ENCODE data around the gene SPTB.

Gene SPTB

DNA sequence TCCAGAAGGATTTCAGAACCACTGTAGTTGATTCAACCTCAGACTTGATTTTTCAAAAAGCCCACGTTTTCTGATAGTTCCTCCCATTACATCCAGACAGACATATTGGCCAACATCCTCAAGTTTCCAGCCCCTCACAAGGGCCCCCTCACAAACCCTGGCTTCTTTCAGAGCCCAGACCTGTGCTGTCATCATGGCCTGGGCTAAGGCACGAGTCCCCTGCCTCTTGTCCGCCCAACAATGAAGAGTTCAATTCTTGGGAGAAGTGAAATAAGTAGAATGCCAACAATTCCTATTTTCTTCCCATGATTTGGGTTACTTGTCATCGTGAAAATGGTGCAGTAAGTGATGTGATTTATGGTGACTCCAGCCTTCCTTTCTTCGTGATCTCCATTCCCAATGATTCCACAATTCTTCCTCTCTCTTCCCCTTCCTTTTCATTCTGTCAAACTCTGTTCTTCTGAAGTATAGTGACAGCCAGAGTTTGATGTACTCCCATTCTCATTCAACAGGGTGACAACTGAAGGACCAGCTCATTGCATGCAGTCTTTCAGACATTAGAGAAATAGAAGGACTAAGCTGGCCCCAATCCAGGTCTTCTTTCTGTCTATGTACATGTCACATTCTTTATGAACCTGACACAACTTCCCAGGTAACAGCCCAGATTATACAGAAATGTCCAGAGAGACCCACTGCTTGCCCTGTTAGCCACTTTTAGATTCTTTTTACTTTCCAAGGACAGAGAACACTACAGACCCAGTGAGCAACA, 29.2 kb downstream of the SPTB start:
- Histone ChIP-seq H4K20me1 (ENCODE audit: insufficient read depth, low read length) (no peaks in the 10 kb centered on the region), H3K27ac (ENCODE audit: low read length) (peak overlapping the region; percentile 82)

DNA sequence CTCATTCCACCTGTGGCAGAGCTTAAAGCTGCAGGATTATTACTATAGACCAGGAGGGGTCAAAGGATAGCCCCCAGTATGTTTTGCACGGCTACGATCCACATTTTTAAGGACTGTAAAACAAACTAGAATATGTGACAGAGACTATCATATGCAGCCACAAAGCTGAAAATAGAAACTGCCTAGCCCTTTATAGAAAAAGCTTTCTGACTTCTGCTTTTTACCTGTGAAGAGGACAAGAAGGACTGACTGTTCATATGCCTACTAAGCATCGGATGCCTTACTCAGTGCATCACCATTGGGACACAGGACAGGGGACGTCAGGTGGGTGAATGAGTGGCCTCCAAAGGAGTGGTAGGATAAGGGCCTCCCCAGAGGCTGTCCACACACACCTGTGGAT, 29.8 kb downstream of the SPTB start:
- H3K36me3 ChIP-seq (replicated peaks; ENCODE audit: insufficient read depth, low read length): no peaks in the 10 kb centered on the region
- no peak for TF ChIP-seq EZH2phosphoT487 (IDR thresholded peaks at IDR 0.05; ENCODE audit: low read length)
- no peak for TF ChIP-seq EZH2 (optimal IDR thresholded peaks at IDR 0.05; ENCODE audit: low read depth, low read length)
- TF ChIP-seq, protein P1, sequence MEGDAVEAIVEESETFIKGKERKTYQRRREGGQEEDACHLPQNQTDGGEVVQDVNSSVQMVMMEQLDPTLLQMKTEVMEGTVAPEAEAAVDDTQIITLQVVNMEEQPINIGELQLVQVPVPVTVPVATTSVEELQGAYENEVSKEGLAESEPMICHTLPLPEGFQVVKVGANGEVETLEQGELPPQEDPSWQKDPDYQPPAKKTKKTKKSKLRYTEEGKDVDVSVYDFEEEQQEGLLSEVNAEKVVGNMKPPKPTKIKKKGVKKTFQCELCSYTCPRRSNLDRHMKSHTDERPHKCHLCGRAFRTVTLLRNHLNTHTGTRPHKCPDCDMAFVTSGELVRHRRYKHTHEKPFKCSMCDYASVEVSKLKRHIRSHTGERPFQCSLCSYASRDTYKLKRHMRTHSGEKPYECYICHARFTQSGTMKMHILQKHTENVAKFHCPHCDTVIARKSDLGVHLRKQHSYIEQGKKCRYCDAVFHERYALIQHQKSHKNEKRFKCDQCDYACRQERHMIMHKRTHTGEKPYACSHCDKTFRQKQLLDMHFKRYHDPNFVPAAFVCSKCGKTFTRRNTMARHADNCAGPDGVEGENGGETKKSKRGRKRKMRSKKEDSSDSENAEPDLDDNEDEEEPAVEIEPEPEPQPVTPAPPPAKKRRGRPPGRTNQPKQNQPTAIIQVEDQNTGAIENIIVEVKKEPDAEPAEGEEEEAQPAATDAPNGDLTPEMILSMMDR (IDR thresholded peaks at IDR 0.05; ENCODE audit: low read length): no peak
- H2AFZ ChIP-seq (ENCODE audit: low read length): no peak overlapping the region
- H3K79me2 ChIP-seq (ENCODE audit: low read length): no peaks in the 10 kb centered on the region
- H3K4me2 ChIP-seq (ENCODE audit: low read depth, low read length): peak overlapping the region; percentile 81
- no peaks in the 10 kb centered on the region for H4K20me1 ChIP-seq (ENCODE audit: insufficient read depth, low read length)
- peak overlapping the region; percentile 45; the same call in 1 of the 2 replicates for H3K9ac ChIP-seq (ENCODE audit: low read length)
- no peaks in the 10 kb centered on the region for H3K27me3 ChIP-seq (replicated peaks; ENCODE audit: insufficient read depth, low read length)
- no peaks in the 10 kb centered on the region for H3K9me3 ChIP-seq (replicated peaks; ENCODE audit: insufficient read depth, low read length)
- H3F3A ChIP-seq (ENCODE audit: insufficient read depth, low read length): 0 out of 2 replicates have a peak, but pooled peaks cover 12% of the 10 kb centered on the region
- H3K4me3 ChIP-seq (ENCODE audit: low read length): no peak overlapping the region
- H3K4me1 ChIP-seq (ENCODE audit: low read length): peaks cover 38% of the 10 kb centered on the region
- H3K9me2 ChIP-seq (replicated peaks; ENCODE audit: insufficient read depth, low read length): no peaks in the 10 kb centered on the region
- H3K27ac ChIP-seq (ENCODE audit: low read length): peak overlapping the region; percentile 82
- peak; percentile 17 for DNase-seq

More for the DNA sequence above, 29.2 kb downstream of the SPTB start:
- Histone ChIP-seq H3K36me3 (replicated peaks; ENCODE audit: insufficient read depth, low read length) (no peaks in the 10 kb centered on the region), H3K79me2 (ENCODE audit: low read length) (no peaks in the 10 kb centered on the region), H3K4me1 (ENCODE audit: low read length) (peaks cover 40% of the 10 kb centered on the region), H2AFZ (ENCODE audit: low read length) (no peak overlapping the region), H3K4me3 (ENCODE audit: low read length) (no peak overlapping the region), H3K9me2 (replicated peaks; ENCODE audit: insufficient read depth, low read length) (no peaks in the 10 kb centered on the region), H3K9me3 (replicated peaks; ENCODE audit: insufficient read depth, low read length) (no peaks in the 10 kb centered on the region), H3F3A (ENCODE audit: insufficient read depth, low read length) (0 out of 2 replicates have a peak, but pooled peaks cover 12% of the 10 kb centered on the region), H3K27me3 (replicated peaks; ENCODE audit: insufficient read depth, low read length) (no peaks in the 10 kb centered on the region), H3K4me2 (ENCODE audit: low read depth, low read length) (peak overlapping the region; percentile 81), H3K9ac (ENCODE audit: low read length) (peak overlapping the region; percentile 45; the same call in 1 of the 2 replicates)
- DNase-seq: no peak
- no peak for TF ChIP-seq EZH2 (optimal IDR thresholded peaks at IDR 0.05; ENCODE audit: low read depth, low read length)
- TF ChIP-seq, protein P1 (IDR thresholded peaks at IDR 0.05; ENCODE audit: low read length): no peak
- no peak for TF ChIP-seq EZH2phosphoT487 (IDR thresholded peaks at IDR 0.05; ENCODE audit: low read length)

DNA sequence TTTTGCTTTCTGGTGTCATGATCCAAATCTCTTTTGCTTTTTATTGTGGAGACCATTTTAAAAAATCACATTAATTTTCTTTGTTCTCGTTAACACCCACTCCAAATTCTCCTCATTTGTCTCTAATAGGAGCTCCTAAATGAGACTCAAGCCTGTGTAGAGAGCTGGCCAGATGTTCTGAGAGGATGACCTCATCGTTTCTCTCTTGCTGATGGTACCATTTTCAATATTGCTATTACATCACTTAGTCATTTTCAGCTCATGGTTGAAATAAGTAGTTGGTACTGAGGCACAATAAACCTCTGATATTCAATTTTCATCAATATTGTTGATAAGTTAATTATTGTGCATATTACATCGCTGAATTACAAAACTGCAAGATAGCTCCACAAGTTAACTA, 31.5 kb downstream of the SPTB start:
- Histone ChIP-seq H3K4me3 (ENCODE audit: low read length) (peak overlapping the region; percentile 32), H3F3A (ENCODE audit: insufficient read depth, low read length) (0 out of 2 replicates have a peak, but pooled peaks cover 12% of the 10 kb centered on the region), H3K9me2 (replicated peaks; ENCODE audit: insufficient read depth, low read length) (no peaks in the 10 kb centered on the region), H3K4me1 (ENCODE audit: low read length) (peaks cover 48% of the 10 kb centered on the region), H3K27ac (ENCODE audit: low read length) (peak overlapping the region; percentile 82), H3K9me3 (replicated peaks; ENCODE audit: insufficient read depth, low read length) (no peaks in the 10 kb centered on the region), H3K9ac (ENCODE audit: low read length) (peak overlapping the region; percentile 24; the same call in 1 of the 2 replicates), H4K20me1 (ENCODE audit: insufficient read depth, low read length) (no peaks in the 10 kb centered on the region), H3K79me2 (ENCODE audit: low read length) (no peaks in the 10 kb centered on the region), H2AFZ (ENCODE audit: low read length) (no peak overlapping the region), H3K27me3 (replicated peaks; ENCODE audit: insufficient read depth, low read length) (no peaks in the 10 kb centered on the region), H3K36me3 (replicated peaks; ENCODE audit: insufficient read depth, low read length) (no peaks in the 10 kb centered on the region), H3K4me2 (ENCODE audit: low read depth, low read length) (peak overlapping the region; percentile 78)
- peak; percentile 60 for DNase-seq
- TF ChIP-seq, protein P1 (IDR thresholded peaks at IDR 0.05; ENCODE audit: low read length): no peak
- TF ChIP-seq EZH2phosphoT487 (IDR thresholded peaks at IDR 0.05; ENCODE audit: low read length) (no peak), EZH2 (optimal IDR thresholded peaks at IDR 0.05; ENCODE audit: low read depth, low read length) (no peak)
